NCI-H82 treated with DMSO at 0.1 percent for 48 hours (cell line): Measurements from ENCODE around the gene HK1.
"Not testable (repeated sequence)": the region's sequence is repeated elsewhere in the genome, so short reads cannot be mapped to it uniquely, and the experiment has no call there.

Experiments
- DNase-seq: peaks from one replicate; lab custom pipeline; 2025; ENCODE audit not compliant: unreplicated experiment; lab: John Stamatoyannopoulos, UW

The HK1 gene

GRCh38 chr10:69327463-69328379 is 49.4 kb downstream of the HK1 start:
- no peak for DNase-seq

DNA sequence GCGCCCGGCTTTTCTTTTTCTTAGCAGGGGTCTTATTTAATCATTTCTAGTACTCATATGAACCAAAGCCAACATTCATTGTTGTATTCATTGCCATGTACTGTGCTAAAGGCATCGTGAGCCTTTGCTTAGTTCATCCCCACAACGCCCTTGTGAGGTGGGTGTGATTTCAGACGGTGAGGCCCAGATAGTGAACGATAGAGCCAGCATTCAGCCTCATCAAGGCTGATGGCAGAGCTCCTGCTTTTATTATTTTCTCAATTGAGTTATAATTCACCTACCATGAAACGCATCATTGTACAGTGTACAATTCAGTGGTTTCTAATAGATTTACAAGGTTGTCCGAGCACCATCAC is 50.1 kb downstream of the HK1 start:
- no peak for DNase-seq

DNA sequence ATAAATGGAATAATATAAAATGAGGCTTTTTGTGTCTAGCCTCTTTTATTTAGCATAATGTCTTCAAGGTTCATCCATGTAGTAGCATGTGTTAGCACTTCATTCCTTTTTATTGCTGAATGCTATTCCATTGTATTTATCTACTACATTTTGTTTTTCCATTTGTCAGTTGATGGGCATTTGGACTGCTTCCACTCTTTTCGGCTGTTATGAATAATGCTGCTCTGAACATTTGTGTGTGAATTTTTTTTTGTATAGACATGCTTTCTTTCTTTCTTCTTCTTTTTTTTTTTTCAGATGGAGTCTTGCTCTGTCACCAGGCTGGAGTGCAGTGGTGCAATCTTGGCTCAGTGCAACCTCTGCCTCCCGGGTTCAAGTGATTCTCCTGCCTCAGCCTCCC is 50.6 kb downstream of the HK1 start:
- not testable (repeated sequence) for DNase-seq

- DNase-seq: no peak
Observed at GRCh38 chr10:69329721-69330178, 51.5 kb downstream of the HK1 start.

DNA sequence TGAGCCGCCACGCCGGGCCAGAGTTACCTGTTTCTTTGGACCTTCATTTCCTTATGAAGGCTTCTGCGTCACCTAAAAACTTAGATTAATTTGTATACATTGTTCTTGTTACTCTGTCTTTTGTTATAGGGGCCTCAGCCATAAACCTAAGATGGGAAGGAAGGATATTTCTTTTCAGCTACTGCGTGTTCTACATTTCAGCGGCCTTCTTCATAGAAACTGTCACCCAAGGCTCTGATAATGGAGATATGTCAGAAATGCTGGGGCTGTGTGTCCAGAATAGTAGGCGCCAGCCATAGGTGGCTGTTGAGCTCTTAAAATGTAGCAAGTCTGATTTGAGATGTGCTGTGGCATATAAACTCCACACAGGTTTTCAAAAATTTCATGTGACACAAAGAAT is 52.9 kb downstream of the HK1 start:
- no peak for DNase-seq

GRCh38 chr10:69332278-69333010 is 54.1 kb downstream of the HK1 start:
- DNase-seq: no peak

DNA sequence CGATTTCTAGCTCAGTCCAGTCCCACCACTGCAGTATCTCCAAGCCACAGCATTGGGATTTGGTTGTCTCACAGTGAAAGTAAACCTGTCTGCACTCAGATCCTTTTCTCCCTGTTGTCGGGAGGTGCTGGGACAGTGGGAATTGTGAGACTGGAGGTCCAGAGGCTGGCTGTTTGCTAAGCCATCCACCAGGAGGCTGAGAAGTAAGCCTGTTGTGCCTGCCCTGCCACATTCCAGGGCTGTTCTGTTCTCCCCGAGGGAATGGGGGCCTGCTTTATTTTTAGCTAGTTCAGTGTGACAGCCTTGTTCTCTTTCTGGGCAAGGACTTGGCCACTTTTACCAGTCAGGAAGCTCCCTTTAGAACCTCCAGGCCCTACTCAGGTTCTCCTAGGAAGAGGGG is 54.9 kb downstream of the HK1 start:
- DNase-seq: no peak

GRCh38 chr10:69333865-69334301 is 55.6 kb downstream of the HK1 start:
- not testable (repeated sequence) for DNase-seq

GRCh38 chr10:69334302-69335062 is 56.2 kb downstream of the HK1 start:
- DNase-seq: no peak

DNA sequence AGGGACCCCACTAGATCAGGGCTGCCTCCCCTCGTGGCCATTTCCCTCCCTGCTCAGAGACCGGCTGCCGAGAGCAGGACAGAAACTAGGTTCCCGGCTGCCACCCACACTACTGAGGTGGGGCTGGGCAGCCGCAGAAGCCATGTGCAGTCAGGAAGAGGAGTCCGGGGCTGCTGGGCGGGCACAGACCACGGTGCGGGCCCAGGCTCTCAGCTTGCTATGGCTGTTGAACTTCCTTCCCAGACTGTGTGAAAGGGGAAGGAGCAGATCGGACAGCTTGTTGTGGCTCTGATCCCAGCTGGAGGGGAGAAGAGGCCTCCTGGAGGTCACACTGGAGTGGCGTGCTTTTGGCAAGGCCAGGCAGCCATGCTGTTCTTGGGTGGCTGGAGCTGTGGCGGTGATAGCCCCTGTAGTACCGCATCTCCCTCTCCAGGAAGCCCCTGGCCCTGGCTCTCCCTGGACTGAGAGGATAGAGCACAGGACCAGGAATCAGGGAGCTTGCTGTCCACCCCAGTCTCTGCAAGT is 56.8 kb downstream of the HK1 start:
- no peak for DNase-seq

GRCh38 chr10:69335613-69336012 is 57.3 kb downstream of the HK1 start:
- DNase-seq: no peak

DNA sequence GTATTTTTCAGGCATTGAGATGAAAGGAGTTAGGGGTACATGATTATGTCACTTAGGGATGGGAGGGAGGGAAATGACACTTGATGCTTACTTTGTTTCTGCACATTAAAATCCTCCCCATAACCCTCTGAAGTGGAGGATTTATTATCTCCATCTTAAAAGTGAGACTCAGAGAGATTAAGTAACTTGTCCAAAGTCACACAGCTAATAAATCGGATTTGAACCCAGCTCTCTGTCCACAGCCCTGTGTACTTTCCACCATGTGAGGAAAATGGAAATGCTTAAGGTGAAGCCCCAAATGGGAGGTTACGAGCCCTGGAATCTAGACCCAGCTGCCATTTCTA is 58.6 kb downstream of the HK1 start:
- DNase-seq: no peak

- no peak for DNase-seq
Observed at GRCh38 chr10:69337296-69338132, 59.2 kb downstream of the HK1 start.

DNA sequence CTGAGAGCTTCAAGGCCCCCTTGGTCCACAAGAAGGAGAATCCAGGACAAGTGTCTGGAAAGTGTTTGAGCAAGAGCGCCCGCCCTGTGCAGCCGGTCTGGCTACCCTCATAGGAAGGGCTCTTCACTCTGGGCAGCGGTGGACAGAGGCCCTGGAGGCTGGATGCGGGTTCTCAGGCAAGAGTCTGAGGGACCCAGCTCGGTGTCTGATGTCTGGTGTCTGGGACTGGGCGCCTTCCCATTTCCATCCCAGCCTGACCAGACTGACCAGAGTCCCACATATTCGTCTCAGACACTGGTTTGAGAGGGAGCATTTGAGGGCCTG is 59.8 kb downstream of the HK1 start:
- DNase-seq: no peak

DNA sequence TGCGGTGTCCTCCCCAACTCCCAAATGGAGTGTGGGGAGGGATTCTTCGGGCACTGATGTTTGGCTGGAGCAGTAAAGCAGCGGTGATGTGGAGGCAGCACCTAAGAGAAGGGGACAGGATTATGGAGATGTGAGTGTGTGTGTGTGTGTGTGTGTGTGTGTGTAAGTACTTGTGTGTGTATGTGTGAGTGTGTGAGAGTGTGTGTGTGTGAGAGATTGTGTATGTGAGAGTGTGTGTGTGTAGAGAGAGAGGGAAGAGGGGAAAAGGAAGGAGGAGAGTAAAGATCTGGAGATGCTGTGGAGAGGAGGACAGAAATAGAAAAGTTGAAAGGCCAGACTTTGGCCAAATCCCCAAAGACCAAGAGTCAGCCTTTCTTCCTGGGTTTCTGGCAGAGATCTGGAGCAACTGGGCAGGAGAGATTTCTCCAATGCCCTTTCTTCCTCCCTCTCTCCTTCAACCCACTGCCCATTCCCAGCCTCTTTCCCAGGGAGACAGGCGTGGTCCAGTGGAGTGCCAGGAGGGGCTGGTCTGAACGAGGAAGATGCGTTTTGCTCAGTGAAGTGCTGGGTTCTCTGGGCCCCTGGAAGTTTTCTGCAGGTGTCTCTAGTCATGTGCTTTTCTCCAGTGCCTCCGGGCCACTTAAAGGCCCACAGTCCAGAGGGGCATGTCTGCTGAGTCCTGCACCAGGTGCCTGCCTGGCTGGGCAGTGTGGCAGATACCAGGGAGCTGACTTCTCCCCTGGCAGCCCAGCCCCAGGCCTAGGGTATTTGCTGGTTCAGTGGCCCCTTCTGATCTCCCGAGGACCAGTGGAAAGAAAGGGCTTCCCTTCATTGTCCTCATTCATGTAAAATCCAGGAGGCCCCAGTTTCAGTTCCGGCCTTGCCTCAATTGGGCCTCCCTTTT is 60.5 kb downstream of the HK1 start:
- DNase-seq: no peak

DNA sequence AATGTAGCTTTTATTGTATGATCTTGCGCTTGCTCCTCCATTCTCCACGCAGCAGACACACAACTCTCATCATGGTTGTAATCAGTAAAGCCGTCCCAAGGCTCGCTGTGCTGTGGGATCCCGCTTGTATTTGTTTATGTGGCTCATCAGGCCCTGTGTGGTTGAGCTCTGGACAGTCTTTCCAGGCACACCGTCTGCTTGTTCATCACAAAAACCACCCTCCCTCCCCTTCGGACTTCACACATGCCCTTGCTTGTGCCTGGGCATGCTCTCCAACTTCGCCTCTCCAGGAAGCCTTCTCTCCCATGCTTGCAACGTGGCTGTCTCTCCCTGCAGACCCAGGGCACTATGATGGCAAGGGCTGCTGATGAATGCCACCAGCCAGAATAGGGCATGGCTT is 62.4 kb downstream of the HK1 start:
- DNase-seq: no peak

DNA sequence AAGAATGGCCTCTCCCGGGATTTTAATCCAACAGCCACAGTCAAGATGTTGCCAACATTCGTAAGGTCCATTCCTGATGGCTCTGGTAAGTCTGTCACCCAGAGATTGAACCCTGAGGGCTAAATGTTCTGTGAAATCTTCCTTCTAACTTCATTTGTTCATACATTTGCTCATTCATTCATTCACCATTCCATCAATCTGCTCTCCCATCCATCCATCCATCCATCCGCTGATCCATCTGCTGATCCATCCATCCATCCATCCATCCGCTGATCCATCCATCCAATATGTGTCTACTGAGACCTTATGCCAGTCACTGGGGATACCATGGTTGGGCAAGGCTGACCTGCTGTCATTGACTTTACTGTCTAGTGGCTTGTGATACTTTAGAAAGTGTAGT is 65.6 kb downstream of the HK1 start:
- DNase-seq: no peak

DNA sequence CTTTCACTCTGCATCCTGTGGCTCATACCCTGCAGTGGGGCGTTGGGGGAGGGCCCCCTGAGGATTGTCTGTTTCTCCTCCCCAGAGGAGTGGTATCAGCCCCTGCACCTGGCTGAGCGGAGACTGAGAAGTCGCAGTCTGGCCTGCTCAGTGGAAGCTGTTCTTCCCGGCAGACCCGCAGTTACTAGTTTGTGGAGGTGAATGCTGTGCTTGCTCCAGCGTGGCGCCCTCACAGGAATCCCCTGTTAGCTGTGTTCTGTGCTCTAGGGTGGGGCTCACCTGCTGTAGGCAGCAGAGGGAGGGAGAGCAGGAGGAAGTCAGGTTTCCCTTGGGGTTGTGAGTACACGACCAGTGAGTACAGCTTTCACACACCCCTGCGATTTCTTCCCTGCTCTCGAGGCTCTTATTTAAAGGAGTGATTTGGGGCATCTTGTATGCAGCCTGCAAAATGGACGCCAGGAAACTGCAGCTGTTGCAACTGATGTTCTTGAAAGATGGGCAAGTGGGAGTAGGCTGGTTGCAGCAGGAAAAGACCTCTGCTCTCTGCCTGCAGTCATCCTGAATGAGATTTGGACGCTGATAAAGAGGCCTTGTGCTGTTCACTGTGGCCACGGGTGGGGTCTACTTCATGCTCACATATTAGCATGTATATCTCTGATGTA is 66.4 kb downstream of the HK1 start:
- DNase-seq: no peak

GRCh38 chr10:69345402-69345801 is 67.1 kb downstream of the HK1 start:
- DNase-seq: no peak
